Measurements from ENCODE around the gene GPS2. TPM values are rescaled to one million over a fixed set of nuclear protein-coding genes. Genes with fewer than 3 reads are reported as not detected.

GPS2 gene
- total and polyA plus RNA-seq, 2 of the 4 experiments (the other 2 are of a cell fraction): 36.2 to 50.9 TPM

GRCh38 chr17:7355573-7355972, 40.4 kb upstream of the GPS2 start:
- Histone ChIP-seq H3K23ac (ENCODE audit: low read depth, low read length) (no peak overlapping the region), H2AK5ac (ENCODE audit: low read depth, low read length) (peak overlapping the region; percentile 53; the same call in 1 of the 2 replicates), H3K18ac (ENCODE audit: low read depth, low read length) (no peak overlapping the region), H3K4me2 (ENCODE audit: low read depth, low read length) (no peak overlapping the region), H4K5ac (ENCODE audit: low read depth, low read length) (0 out of 2 replicates have a peak overlapping the region, but pooled peaks have one; percentile 26), H3K79me1 (ENCODE audit: low read depth in 1 of 2, low read length in 2 of 2) (peaks cover 20 to 46% of the 10 kb centered on the region in 2 experiments; a peak in 3 of 4 replicates), H3K9me3 (ENCODE audit: control insufficient read depth, insufficient read depth, low read length) (no peaks in the 10 kb centered on the region), H4K8ac (ENCODE audit: low read depth in 2 of 2, low read length in 2 of 2) (peak overlapping the region in 1 of 2 experiments; percentile 29; a peak in 1 of 4 replicates), H3K4me1 (ENCODE audit: control insufficient read depth, insufficient read depth, low read length) (peaks cover 32% of the 10 kb centered on the region), H4K20me1 (ENCODE audit: insufficient read depth, low read length) (peaks cover 18% of the 10 kb centered on the region), H3K4ac (ENCODE audit: low read depth, low read length) (peak overlapping the region; percentile 55), H4K91ac (ENCODE audit: insufficient read depth, low read depth, low read length) (peak overlapping the region; percentile 60; the same call in 1 of the 2 replicates), H2BK120ac (ENCODE audit: low read depth, low read length) (no peak overlapping the region), H2AK9ac (replicated peaks; ENCODE audit: low read depth, low read length, poor library complexity) (peak overlapping the region; percentile 91), H3K27me3 (ENCODE audit: control insufficient read depth, insufficient read depth, low read length) (no peaks in the 10 kb centered on the region), H3K27ac (ENCODE audit: insufficient read depth, low read length) (0 out of 2 replicates have a peak overlapping the region, but pooled peaks have one; percentile 6), H2BK15ac (ENCODE audit: low read depth, low read length) (peak overlapping the region; percentile 21; the same call in 1 of the 3 replicates), H3K4me3 (ENCODE audit: insufficient read depth, low read depth, low read length) (no peak overlapping the region), H2AFZ (replicated peaks; ENCODE audit: low read length, poor library complexity) (peak overlapping the region; percentile 83), H3K9me1 (ENCODE audit: insufficient read depth, low read length) (peaks cover 21% of the 10 kb centered on the region), H2BK20ac (ENCODE audit: low read depth, low read length) (no peak overlapping the region), H2BK5ac (ENCODE audit: low read depth, low read length, poor library complexity, severe bottlenecking) (peak overlapping the region; percentile 30), H3K56ac (ENCODE audit: extremely low read depth, insufficient read depth, low read length) (no peak overlapping the region), H3K14ac (replicated peaks; ENCODE audit: low read depth, low read length) (peak overlapping the region; percentile 42; the same call in 1 of the 2 replicates), H3K9ac (ENCODE audit: low read depth, low read length) (no peak overlapping the region; the same call in 1 of the 2 replicates), H3K36me3 (ENCODE audit: control insufficient read depth, insufficient read depth, low read length) (no peaks in the 10 kb centered on the region)
- no peak for TF ChIP-seq RFX5 (IDR thresholded peaks at IDR 0.05; ENCODE audit: low read depth, low read length)
- WGBS, 2 experiments (ENCODE audit: extremely low coverage in 2 of 2, insufficient read length in 1 of 2): 86% methylated on average over 1 of the region's 8 CpGs; no CpG with 5 or more reads in 1 of the 2 experiments
- POLR2A ChIA-PET (ENCODE audit: unreplicated experiment): no interaction called here
- dilution Hi-C loops (cut with HindIII; ENCODE audit: low sequenced_read_pairs, unreplicated experiment) (no loop called here), in situ Hi-C loops (cut with MboI; ENCODE audit: low sequenced_read_pairs) (loop anchor here (5.0 to 10.0 kb wide), 2 partner anchors 37 to 199 kb away; partner anchors contain the start of genes PLSCR3 and TNFSF13), intact Hi-C loops (cut with micrococcal nuclease) (no loop called here)
- ATAC-seq (ENCODE audit: low read depth) (no peak), DNase-seq (no peak)
- BruUV-seq (replicated peaks): no TSS peak
- CTCF ChIA-PET: interaction anchor here (0.6 to 4.1 kb wide), 6 partner anchors 16 to 205 kb away, joined by 3 to 19 read pairs (median 4); partner anchors contain the start of gene SENP3

All from IMR-90 (cell line).